ENCODE measurements around the gene NUMA1. TPM values are rescaled to one million over a fixed set of nuclear protein-coding genes. Genes with fewer than 3 reads are reported as not detected.

NUMA1 gene
- total RNA-seq, 2 donors from 2014 or later: 102 to 130 TPM

- no peaks in the 10 kb centered on the region for H3K27me3 ChIP-seq
Observed at GRCh38 chr11:72124046-72124445, 43.7 kb upstream of the NUMA1 start.

GRCh38 chr11:72123117-72123653 is 42.8 kb upstream of the NUMA1 start:
- Histone ChIP-seq H3K27ac (no peak overlapping the region), H3K4me3 (no peak overlapping the region), H3K9me3 (no peaks in the 10 kb centered on the region), H3K4me1 (no peaks in the 10 kb centered on the region), H3K36me3 (no peaks in the 10 kb centered on the region), H3K27me3 (no peaks in the 10 kb centered on the region)
- DNase-seq (ENCODE audit: low spot score): no peak
- no peak for TF ChIP-seq CTCF (IDR thresholded peaks at IDR 0.05)

More at GRCh38 chr11:72124046-72124445, 43.7 kb upstream of the NUMA1 start:
- no peak overlapping the region for H3K27ac ChIP-seq
- DNase-seq (ENCODE audit: low spot score): no peak
- TF ChIP-seq CTCF (IDR thresholded peaks at IDR 0.05): no peak
- H3K4me3 ChIP-seq: no peak overlapping the region
- no peaks in the 10 kb centered on the region for H3K9me3 ChIP-seq
- H3K36me3 ChIP-seq: no peaks in the 10 kb centered on the region
- H3K4me1 ChIP-seq: no peaks in the 10 kb centered on the region

GRCh38 chr11:72122607-72123006 is 42.3 kb upstream of the NUMA1 start:
- H3K27ac ChIP-seq: no peak overlapping the region
- no peak for DNase-seq (ENCODE audit: low spot score)
- H3K27me3 ChIP-seq: no peaks in the 10 kb centered on the region
- no peaks in the 10 kb centered on the region for H3K4me1 ChIP-seq
- no peaks in the 10 kb centered on the region for H3K36me3 ChIP-seq
- H3K4me3 ChIP-seq: no peak overlapping the region
- no peak for TF ChIP-seq CTCF (IDR thresholded peaks at IDR 0.05)
- no peaks in the 10 kb centered on the region for H3K9me3 ChIP-seq

- Histone ChIP-seq H3K27ac (no peak overlapping the region), H3K4me1 (no peaks in the 10 kb centered on the region), H3K9me3 (no peaks in the 10 kb centered on the region), H3K4me3 (no peak overlapping the region), H3K27me3 (no peaks in the 10 kb centered on the region), H3K36me3 (no peaks in the 10 kb centered on the region)
- TF ChIP-seq CTCF (IDR thresholded peaks at IDR 0.05): no peak
- DNase-seq (ENCODE audit: low spot score): no peak
Observed at GRCh38 chr11:72120930-72121329, 40.6 kb upstream of the NUMA1 start.

- no peak for TF ChIP-seq CTCF (IDR thresholded peaks at IDR 0.05)
- H3K27ac ChIP-seq: no peak overlapping the region
- H3K4me3 ChIP-seq: no peak overlapping the region
- no peaks in the 10 kb centered on the region for H3K9me3 ChIP-seq
- H3K36me3 ChIP-seq: no peaks in the 10 kb centered on the region
- DNase-seq (ENCODE audit: low spot score): no peak
- no peaks in the 10 kb centered on the region for H3K4me1 ChIP-seq
- H3K27me3 ChIP-seq: no peaks in the 10 kb centered on the region
Observed at GRCh38 chr11:72119198-72119597, 38.9 kb upstream of the NUMA1 start.

Measured in right atrium auricular region (tissue), 2 donors.